Psoas muscle (tissue), 8 donors: Measurements from ENCODE around the gene FABP3. TPM values are rescaled to one million over a fixed set of nuclear protein-coding genes. Genes with fewer than 3 reads are reported as not detected.

Experiments
- ATAC-seq, 4 donors: fragments of 200-7000 bp; cut with Tn5 transposase; one replicate each; pipeline ENCODE4 v1.9.1; 2020; ENCODE audit warnings: moderate library complexity in 3 of 4, mild to moderate bottlenecking in 2 of 4
- DNase-seq, 2 donors: peaks; one replicate each; pipeline ENCODE4 v3.0.0-alpha.2; 2020
- H3K27ac ChIP-seq: fragments of 200-600 bp; one replicate; pipeline ENCODE4 v1.8.0; 2022
- H3K27me3 ChIP-seq, 3 donors: fragments of 200-600 bp in 1 of 3; one replicate each; pipeline versions ENCODE4 v1.6.1 to v1.8.0; 2013 to 2022; ENCODE audit warnings: low read length in 2 of 3, mild to moderate bottlenecking in 2 of 3, moderate library complexity in 1 of 3; ENCODE audit not compliant: insufficient read depth in 3 of 3
- H3K36me3 ChIP-seq, 2 donors: fragments of 200-600 bp in 1 of 2; one replicate each; pipeline versions ENCODE4 v1.6.1 to v1.8.0; 2013 to 2022; ENCODE audit warnings: low read depth in 1 of 2, mild to moderate bottlenecking in 1 of 2, moderate library complexity in 1 of 2; ENCODE audit not compliant: insufficient read depth in 1 of 2
- H3K4me1 ChIP-seq: fragments of 200-600 bp; one replicate; pipeline ENCODE4 v1.8.0; 2022
- H3K4me3 ChIP-seq: fragments of 200-600 bp; one replicate; pipeline ENCODE4 v1.8.0; 2022; ENCODE audit warnings: mild to moderate bottlenecking
- H3K9me3 ChIP-seq: fragments of 200-600 bp; one replicate; pipeline ENCODE4 v1.8.0; 2022
- CTCF ChIP-seq: fragments of 200-600 bp; IDR thresholded peaks from one replicate; pipeline ENCODE4 v1.8.0; 2022; ENCODE audit warnings: antibody characterized with exemption
- WGBS, 3 donors: extraction: QIAGEN DNeasy Blood & Tissue Kit; methylation state at CpG; one replicate each; pipeline versions ENCODE4 v1.1.6 to v1.1.7; 2013; 5-methylcytosine and 5-hydroxymethylcytosine counted together
- intact Hi-C, 2 donors: fragments of 100-400 bp; cut with DNase I; formaldehyde crosslinking; loops; one replicate each; pipeline versions ENCODE4 v1.11.0 to v1.14.2; 2022
- polyA plus RNA-seq, 3 donors: library from polyadenylated mRNA; stranded (reverse); fragments of 200-250 nt; gene quantifications; one replicate each; pipeline ENCODE4 v1.2.3, GENCODE V29; 2013
- total RNA-seq, 4 donors: library from RNA; stranded (reverse); fragmentation: NEBNext Ultra II Directional in 2 of 4; extraction: Animal tissue kit (Norgen Biotek cat#: 25700) in 2 of 4; gene quantifications; one replicate each; pipeline versions ENCODE4 v1.2.1 to v1.2.4, GENCODE V29; 2021 to 2023
- donor health status: healthy with polysubstance abuse.
- donor health status: DM: no; HTN: no; CAD: no; lungs with moderate emphysema.
- donor health status: Bipolar disorder and iron deficiency.
- donor health status: healthy.
- donor health status: DM: yes; HTN: yes; CAD: no.
- donor health status: DM: no; HTN: no; CAD: no.
- donor health status: DM: no; HTN: no; CAD: no.
- donor health status: DM: yes; HTN: yes; CAD: no.

The FABP3 gene
- total and polyA plus RNA-seq, 7 donors = 467 to 4,001 (median 2,603) TPM

GRCh38 chr1:31346785-31347184 lies 26.1 kb downstream of the FABP3 start:
- no peaks in the 10 kb centered on the region for H3K4me1 ChIP-seq
- TF ChIP-seq CTCF = no peak
- peaks cover 6 to 64% of the 10 kb centered on the region in 2 donors for H3K36me3 ChIP-seq
- no peak overlapping the region for H3K4me3 ChIP-seq
- ATAC-seq = no peak
- intact Hi-C loops = no loop called here
- no peak overlapping the region for H3K27ac ChIP-seq
- H3K9me3 ChIP-seq = no peaks in the 10 kb centered on the region
- no peaks in the 10 kb centered on the region for H3K27me3 ChIP-seq
- no peak for DNase-seq

GRCh38 chr1:31345635-31346034 lies 27.2 kb downstream of the FABP3 start:
- 93 to 98% (median 95%) methylated on average over 2 of the region's 2 CpGs for WGBS, 3 donors
- TF ChIP-seq CTCF = no peak
- no peak overlapping the region for H3K4me3 ChIP-seq
- H3K27me3 ChIP-seq = no peaks in the 10 kb centered on the region
- no peaks in the 10 kb centered on the region for H3K4me1 ChIP-seq
- intact Hi-C loops = no loop called here
- H3K27ac ChIP-seq = no peak overlapping the region
- DNase-seq (no peak), ATAC-seq (no peak)
- no peaks in the 10 kb centered on the region for H3K9me3 ChIP-seq
- peaks cover 3 to 56% of the 10 kb centered on the region in 2 donors for H3K36me3 ChIP-seq

GRCh38 chr1:31344503-31344902 lies 28.4 kb downstream of the FABP3 start:
- no peaks in the 10 kb centered on the region for H3K4me1 ChIP-seq
- H3K27ac ChIP-seq = no peak overlapping the region
- TF ChIP-seq CTCF = no peak
- no peak overlapping the region for H3K4me3 ChIP-seq
- no peaks in the 10 kb centered on the region for H3K9me3 ChIP-seq
- no peaks in the 10 kb centered on the region for H3K27me3 ChIP-seq
- no peak for DNase-seq
- H3K36me3 ChIP-seq = peaks cover 3 to 54% of the 10 kb centered on the region in 2 donors
- ATAC-seq = no peak
- WGBS, 3 donors = 0 to 87% (median 53%) methylated on average over 1 of the region's 1 CpG
- intact Hi-C loops = no loop called here

GRCh38 chr1:31336687-31337467 lies 36.0 kb downstream of the FABP3 start:
- Histone ChIP-seq H3K4me1 (no peaks in the 10 kb centered on the region), H3K27ac (no peak overlapping the region), H3K4me3 (no peak overlapping the region), H3K27me3 (no peaks in the 10 kb centered on the region), H3K9me3 (no peaks in the 10 kb centered on the region), H3K36me3 (peaks cover 0 to 39% of the 10 kb centered on the region in 2 donors)
- WGBS, 3 donors = 79 to 87% (median 82%) methylated on average over 10 of the region's 10 CpGs
- TF ChIP-seq CTCF = no peak
- DNase-seq (no peak), ATAC-seq (no peak)
- intact Hi-C loops = no loop called here

GRCh38 chr1:31335007-31335406 lies 37.9 kb downstream of the FABP3 start:
- intact Hi-C loops = loop anchor here (1.0 to 2.0 kb wide), 2 partner anchors 150 kb away; no protein-coding TSS in a partner anchor
- ATAC-seq = peak in 3 of 4 donors; percentile 61 to 83 (median 69)
- peak; percentile 61 for TF ChIP-seq CTCF
- H3K27ac ChIP-seq = no peak overlapping the region
- no peaks in the 10 kb centered on the region for H3K4me1 ChIP-seq
- peaks cover 0 to 32% of the 10 kb centered on the region in 2 donors for H3K36me3 ChIP-seq
- DNase-seq = no peak
- H3K9me3 ChIP-seq = no peaks in the 10 kb centered on the region
- no peak overlapping the region for H3K4me3 ChIP-seq
- no peaks in the 10 kb centered on the region for H3K27me3 ChIP-seq
